Panc1 (cell line): ENCODE measurements around the gene LINGO3. TPM values are rescaled to one million over a fixed set of nuclear protein-coding genes. Genes with fewer than 3 reads are reported as not detected.

Source experiments
- ATAC-seq: fragments of 200-7000 bp; cut with Tn5 transposase; 2 replicates; pipeline ENCODE4 v1.9.1; 2020; ENCODE audit warnings: mild to moderate bottlenecking, moderate library complexity
- BruUV-seq: library from RNA; stranded (reverse); fragments of 400-500 nt; replicated peaks from 2 replicates; lab custom pipeline; 2021; lab: Mats Ljungman, UMichigan
- CTCF ChIA-PET: fragments of 300-600 bp; sonication (Branson Sonifier 250); formaldehyde crosslinking; loops from one replicate; lab custom pipeline; 2022; ENCODE audit warnings: antibody characterized with exemption; lab: Charles Lee
- POLR2A ChIA-PET: fragments of 300-600 bp; sonication (Branson Sonifier 250); formaldehyde crosslinking; loops from one replicate; lab custom pipeline; 2022; ENCODE audit warnings: antibody characterized with exemption; lab: Charles Lee
- DNase-seq: peaks from one replicate; pipeline ENCODE4 v3.0.0-alpha.2; 2010; ENCODE audit warnings: low read depth, low spot score
- H3K27ac ChIP-seq: 2 replicates; pipeline ENCODE4 v1.5.1; 2011; ENCODE audit warnings: mild to moderate bottlenecking, low read length, inconsistent platforms
- H3K27me3 ChIP-seq: fragments of 200-500 bp; sonication (Bioruptor generic); 2 replicates; pipeline ENCODE4 v1.6.0; 2014; ENCODE audit warnings: low read length, inconsistent platforms; ENCODE audit not compliant: control insufficient read depth, insufficient read depth
- H3K36me3 ChIP-seq: fragments of 200-500 bp; sonication (Bioruptor generic); 2 replicates; pipeline ENCODE4 v1.5.1; 2014; ENCODE audit warnings: inconsistent platforms, mild to moderate bottlenecking, low read length, moderate library complexity; ENCODE audit not compliant: control insufficient read depth, insufficient read depth
- H3K4me1 ChIP-seq: 2 replicates; pipeline ENCODE4 v1.5.1; 2011; ENCODE audit warnings: inconsistent platforms, mild to moderate bottlenecking, low read length, moderate library complexity; ENCODE audit not compliant: control insufficient read depth, insufficient read depth
- H3K4me3 ChIP-seq, 2 experiments: 2 replicates each; pipeline ENCODE4 v1.5.1; 2011 to 2012; ENCODE audit warnings: low read depth in 2 of 2, low read length in 2 of 2, mild to moderate bottlenecking in 2 of 2, inconsistent platforms in 1 of 2, moderate library complexity in 1 of 2
- H3K9me3 ChIP-seq: fragments of 200-500 bp; sonication (Bioruptor generic); 2 replicates; pipeline ENCODE4 v1.5.1; 2014; ENCODE audit warnings: low read depth, mild to moderate bottlenecking, inconsistent platforms, low read length, moderate library complexity; ENCODE audit not compliant: control insufficient read depth, insufficient read depth
- CTCF ChIP-seq: fragments of 450-650 bp; IDR thresholded peaks from 2 replicates; pipeline ENCODE4 v1.5.1; 2017; ENCODE audit warnings: mild to moderate bottlenecking
- POLR2AphosphoS5 ChIP-seq: IDR thresholded peaks from 2 replicates; pipeline ENCODE4 v1.6.1; 2012; ENCODE audit warnings: mild to moderate bottlenecking, low read depth, low read length, moderate library complexity
- REST ChIP-seq, 2 experiments: IDR thresholded peaks; 2 replicates each; pipeline ENCODE4 v1.6.1; 2011 to 2012; ENCODE audit warnings: low read depth in 2 of 2, control low read depth in 1 of 2, low read length in 1 of 2, mild to moderate bottlenecking in 1 of 2, moderate library complexity in 1 of 2; ENCODE audit not compliant: insufficient read depth in 1 of 2
- SIN3A ChIP-seq: IDR thresholded peaks from 2 replicates; pipeline ENCODE4 v1.6.1; 2012; ENCODE audit warnings: low read depth, mild to moderate bottlenecking, low read length, moderate library complexity, borderline replicate concordance; ENCODE audit not compliant: insufficient read depth
- TCF7L2 ChIP-seq: IDR thresholded peaks from 2 replicates; pipeline ENCODE4 v1.6.1; 2011; ENCODE audit warnings: mild to moderate bottlenecking, low read depth, low read length, inconsistent platforms
- in situ Hi-C: cut with HindIII; loops from 2 replicates; pipeline ENCODE4 v1.10.0; 2016; ENCODE audit warnings: low sequenced_read_pairs, low pct_unique_long_range_greater_than_20kb
- intact Hi-C: fragments of 100-400 bp; cut with micrococcal nuclease; formaldehyde crosslinking; loops from one replicate; pipeline ENCODE4 v1.10.0; 2022; ENCODE audit not compliant: unreplicated experiment
- total RNA-seq: library from RNA; stranded (reverse); gene quantifications from one replicate; pipeline ENCODE4 v1.2.1, GENCODE V29; 2021; ENCODE audit not compliant: unreplicated experiment

LINGO3 gene
- total RNA-seq, 1 experiment from 2014 or later: 0.13 TPM

GRCh38 chr19:2324220-2324948 lies 16.4 kb upstream of the LINGO3 start:
- Histone ChIP-seq H3K27ac (no peak overlapping the region), H3K27me3 (no peaks in the 10 kb centered on the region), H3K4me3 (no peak overlapping the region), H3K9me3 (no peaks in the 10 kb centered on the region), H3K4me1 (peaks cover 3% of the 10 kb centered on the region; the same call in 1 of the 2 replicates), H3K36me3 (peaks cover 3% of the 10 kb centered on the region; the same call in 1 of the 2 replicates)
- intact Hi-C loops: no loop called here
- POLR2A ChIA-PET: no interaction called here
- ATAC-seq (no peak), DNase-seq (no peak)
- in situ Hi-C loops: no loop called here
- TF ChIP-seq TCF7L2: no peak
- no peak for TF ChIP-seq CTCF
- no peak for TF ChIP-seq SIN3A
- TF ChIP-seq REST (IDR thresholded peaks at IDR 0.05; ENCODE audit: insufficient read depth in 1 of 2, low read depth in 2 of 2, low read length in 1 of 2): no peak
- no peak for TF ChIP-seq POLR2AphosphoS5
- CTCF ChIA-PET: no interaction called here
- BruUV-seq: no TSS peak

GRCh38 chr19:2323707-2324106 lies 15.8 kb upstream of the LINGO3 start:
- H3K4me3 ChIP-seq: no peak overlapping the region
- CTCF ChIA-PET: interaction anchor here (0.6 kb wide), 1 partner anchor 67 kb away, joined by 3 read pairs; no protein-coding TSS in a partner anchor
- intact Hi-C loops (no loop called here), in situ Hi-C loops (no loop called here)
- H3K27ac ChIP-seq: no peak overlapping the region
- H3K4me1 ChIP-seq: peaks cover 3% of the 10 kb centered on the region; the same call in 1 of the 2 replicates
- BruUV-seq: no TSS peak
- no peak for ATAC-seq
- POLR2A ChIA-PET: no interaction called here
- no peaks in the 10 kb centered on the region for H3K9me3 ChIP-seq
- no peak for DNase-seq
- no peak for TF ChIP-seq TCF7L2
- no peak for TF ChIP-seq SIN3A
- TF ChIP-seq REST (IDR thresholded peaks at IDR 0.05; ENCODE audit: insufficient read depth in 1 of 2, low read depth in 2 of 2, low read length in 1 of 2): no peak
- TF ChIP-seq CTCF: no peak
- TF ChIP-seq POLR2AphosphoS5: no peak
- no peaks in the 10 kb centered on the region for H3K27me3 ChIP-seq
- no peaks in the 10 kb centered on the region; the same call in 1 of the 2 replicates for H3K36me3 ChIP-seq
